ENCODE results near the gene SLC16A2. TPM values are rescaled to one million over a fixed set of nuclear protein-coding genes. Genes with fewer than 3 reads are reported as not detected.

SLC16A2 gene
- 12.5 TPM for total RNA-seq

DNA sequence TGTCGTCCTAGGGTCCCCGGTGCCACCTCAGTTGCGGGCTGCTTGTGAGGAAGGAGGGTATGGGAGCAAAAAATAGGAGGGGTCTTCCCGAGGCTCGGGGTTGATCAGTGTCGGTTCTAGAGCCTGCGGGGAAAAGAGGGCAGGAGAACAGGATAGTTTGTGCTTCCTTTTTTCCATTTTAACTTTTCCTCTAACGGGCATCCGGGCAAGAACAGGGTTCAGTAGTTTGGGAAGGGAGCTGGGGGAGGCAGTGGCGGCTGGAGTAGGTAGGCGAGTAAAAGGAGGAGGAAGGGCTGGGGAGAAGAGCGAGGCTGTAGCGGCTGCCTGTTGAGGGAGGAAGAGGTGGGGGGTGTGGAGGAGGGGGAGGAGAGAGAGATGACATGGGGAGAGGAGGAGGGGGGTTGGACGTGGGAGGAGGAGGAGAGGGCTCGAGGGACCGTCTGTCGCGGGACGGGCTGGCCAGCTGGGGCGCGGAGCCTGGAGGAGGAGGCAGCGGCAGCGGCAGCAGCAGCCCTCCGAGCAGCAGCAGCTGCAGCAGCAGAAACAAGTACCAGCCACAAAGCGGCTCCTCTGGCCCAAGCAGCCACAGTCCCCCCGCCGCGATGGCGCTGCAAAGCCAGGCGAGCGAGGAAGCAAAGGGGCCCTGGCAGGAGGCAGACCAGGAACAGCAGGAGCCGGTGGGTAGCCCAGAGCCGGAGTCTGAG, at the start of gene SLC16A2:
TSS of gene SLC16A2 (plus strand) at position 458 of the 704 bp plus-strand sequence. CDS start at position 603, 145 bp downstream.
- H3K27ac ChIP-seq (ENCODE audit: low read depth, low read length), result peak within 1 kb of the TSS; percentile 80
- H3K9me3 ChIP-seq (ENCODE audit: control insufficient read depth in 3 of 3, low read length in 3 of 3), result no peaks in the 10 kb centered on the region
- peak within 1 kb of the TSS; percentile 57 to 79 (median 70) for H3K9ac ChIP-seq (ENCODE audit: low read depth in 1 of 3, low read length in 3 of 3)
- peaks cover 0 to 24% (median 0%) of the 10 kb centered on the region in 3 donors for H3K27me3 ChIP-seq (ENCODE audit: control insufficient read depth in 3 of 3, insufficient read depth in 3 of 3, low read length in 3 of 3)
- H3K4me1 ChIP-seq (ENCODE audit: control insufficient read depth in 3 of 3, insufficient read depth in 3 of 3, low read length in 3 of 3), result peaks cover 9 to 13% (median 10%) of the 10 kb centered on the region in 3 donors
- H3K36me3 ChIP-seq (ENCODE audit: control insufficient read depth in 3 of 3, insufficient read depth in 3 of 3, low read length in 3 of 3), result no peaks in the 10 kb centered on the region
- H3K4me3 ChIP-seq (ENCODE audit: low read length in 3 of 3), result peak within 1 kb of the TSS; percentile 70 to 74 (median 70)

DNA sequence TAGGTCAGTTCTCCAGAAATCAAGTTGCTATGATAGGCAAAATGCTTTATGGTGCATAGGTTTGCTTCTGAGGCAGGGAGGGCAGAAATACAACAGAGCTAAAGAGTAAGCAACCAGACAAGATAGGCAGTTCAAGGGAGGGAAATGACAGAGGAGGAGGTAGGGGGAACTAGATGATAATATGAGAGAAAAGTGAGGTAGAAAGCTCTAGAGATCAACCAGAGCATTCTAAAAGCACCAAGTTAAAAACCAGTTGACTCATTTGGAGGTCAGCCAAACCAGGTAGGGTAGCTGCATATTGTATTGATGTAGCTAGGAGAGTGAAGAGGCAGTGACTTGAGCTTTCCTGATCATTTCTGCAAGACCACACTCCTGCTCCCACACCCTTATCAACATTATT, 49.0 kb upstream of the SLC16A2 start:
- Histone ChIP-seq H3K27ac (ENCODE audit: low read depth, low read length) (no peak overlapping the region), H3K9ac (ENCODE audit: low read depth in 1 of 3, low read length in 3 of 3) (no peak overlapping the region), H3K4me1 (ENCODE audit: control insufficient read depth in 3 of 3, insufficient read depth in 3 of 3, low read length in 3 of 3) (no peaks in the 10 kb centered on the region), H3K9me3 (ENCODE audit: control insufficient read depth in 3 of 3, low read length in 3 of 3) (no peaks in the 10 kb centered on the region), H3K4me3 (ENCODE audit: low read length in 3 of 3) (no peak overlapping the region), H3K27me3 (ENCODE audit: control insufficient read depth in 3 of 3, insufficient read depth in 3 of 3, low read length in 3 of 3) (no peaks in the 10 kb centered on the region), H3K36me3 (ENCODE audit: control insufficient read depth in 3 of 3, insufficient read depth in 3 of 3, low read length in 3 of 3) (no peaks in the 10 kb centered on the region)

DNA sequence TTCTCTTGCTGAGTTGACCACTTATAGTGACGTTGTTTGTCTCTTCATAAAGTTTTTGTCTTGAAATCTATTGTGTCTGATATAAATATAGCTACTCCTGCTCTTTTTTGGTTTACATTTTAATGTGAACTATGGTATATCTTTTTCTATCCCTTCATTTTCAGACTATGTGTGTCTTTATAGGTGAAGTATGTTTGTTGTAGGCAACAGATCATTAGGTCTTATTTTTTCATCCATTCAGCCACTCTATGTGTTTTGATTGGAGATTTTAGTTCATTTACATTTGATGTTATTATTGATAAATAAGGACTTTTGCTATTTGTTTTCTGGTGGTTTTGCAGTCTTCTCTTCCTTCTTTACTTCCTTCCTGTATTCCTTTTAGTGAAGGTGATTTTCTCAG, 44.0 kb upstream of the SLC16A2 start:
- Histone ChIP-seq H3K9me3 (ENCODE audit: control insufficient read depth in 3 of 3, low read length in 3 of 3) (no peaks in the 10 kb centered on the region), H3K9ac (ENCODE audit: low read depth in 1 of 3, low read length in 3 of 3) (no peak overlapping the region), H3K27ac (ENCODE audit: low read depth, low read length) (no peak overlapping the region), H3K4me1 (ENCODE audit: control insufficient read depth in 3 of 3, insufficient read depth in 3 of 3, low read length in 3 of 3) (no peaks in the 10 kb centered on the region), H3K27me3 (ENCODE audit: control insufficient read depth in 3 of 3, insufficient read depth in 3 of 3, low read length in 3 of 3) (no peaks in the 10 kb centered on the region), H3K4me3 (ENCODE audit: low read length in 3 of 3) (no peak overlapping the region), H3K36me3 (ENCODE audit: control insufficient read depth in 3 of 3, insufficient read depth in 3 of 3, low read length in 3 of 3) (no peaks in the 10 kb centered on the region)

DNA sequence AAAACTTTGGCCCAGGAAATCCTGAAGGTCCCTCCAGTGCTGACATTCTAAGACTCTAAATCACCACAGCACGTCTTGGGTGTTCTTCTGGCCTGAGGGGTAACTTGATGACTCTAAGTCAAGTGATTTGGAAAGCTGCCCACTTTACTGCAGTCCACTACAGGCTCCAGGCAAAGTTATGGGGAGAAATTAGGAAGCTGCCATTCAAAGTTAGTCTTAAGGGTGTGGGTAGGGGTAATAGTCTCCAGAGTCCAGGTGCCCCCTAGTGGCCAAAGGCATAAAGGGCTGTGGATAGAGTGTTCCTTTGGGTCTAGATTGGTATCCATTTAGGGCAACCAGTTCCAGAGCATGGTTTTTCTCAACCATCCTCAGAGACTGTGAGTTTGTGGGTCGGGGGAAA, 38.7 kb upstream of the SLC16A2 start:
- Histone ChIP-seq H3K27ac (ENCODE audit: low read depth, low read length) (no peak overlapping the region), H3K27me3 (ENCODE audit: control insufficient read depth in 3 of 3, insufficient read depth in 3 of 3, low read length in 3 of 3) (no peaks in the 10 kb centered on the region), H3K9ac (ENCODE audit: low read depth in 1 of 3, low read length in 3 of 3) (no peak overlapping the region), H3K36me3 (ENCODE audit: control insufficient read depth in 3 of 3, insufficient read depth in 3 of 3, low read length in 3 of 3) (no peaks in the 10 kb centered on the region), H3K4me3 (ENCODE audit: low read length in 3 of 3) (no peak overlapping the region), H3K9me3 (ENCODE audit: control insufficient read depth in 3 of 3, low read length in 3 of 3) (no peaks in the 10 kb centered on the region), H3K4me1 (ENCODE audit: control insufficient read depth in 3 of 3, insufficient read depth in 3 of 3, low read length in 3 of 3) (no peaks in the 10 kb centered on the region)

DNA sequence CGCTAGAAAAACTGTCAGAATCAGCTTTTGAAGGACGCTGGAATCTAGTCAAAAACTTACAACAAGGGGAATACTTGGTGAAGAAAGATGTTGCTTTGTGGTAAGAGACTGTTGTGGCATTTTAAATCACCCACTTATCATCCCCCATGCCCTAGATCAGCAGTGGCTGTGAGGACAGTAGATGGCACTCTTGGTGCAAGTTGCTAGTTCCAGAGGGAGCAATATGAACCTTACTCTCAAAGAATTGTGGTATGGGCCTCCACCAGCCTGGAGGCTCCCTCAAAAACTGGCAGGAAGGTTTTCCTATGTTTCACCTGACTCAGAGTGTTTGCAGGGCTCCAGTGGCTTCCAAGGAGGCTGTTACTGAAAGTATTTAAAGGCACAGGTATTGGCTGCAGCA, 37.7 kb upstream of the SLC16A2 start:
- Histone ChIP-seq H3K9me3 (ENCODE audit: control insufficient read depth in 3 of 3, low read length in 3 of 3) (no peaks in the 10 kb centered on the region), H3K4me3 (ENCODE audit: low read length in 3 of 3) (no peak overlapping the region), H3K36me3 (ENCODE audit: control insufficient read depth in 3 of 3, insufficient read depth in 3 of 3, low read length in 3 of 3) (no peaks in the 10 kb centered on the region), H3K27me3 (ENCODE audit: control insufficient read depth in 3 of 3, insufficient read depth in 3 of 3, low read length in 3 of 3) (no peaks in the 10 kb centered on the region), H3K4me1 (ENCODE audit: control insufficient read depth in 3 of 3, insufficient read depth in 3 of 3, low read length in 3 of 3) (no peaks in the 10 kb centered on the region), H3K27ac (ENCODE audit: low read depth, low read length) (no peak overlapping the region), H3K9ac (ENCODE audit: low read depth in 1 of 3, low read length in 3 of 3) (no peak overlapping the region)

DNA sequence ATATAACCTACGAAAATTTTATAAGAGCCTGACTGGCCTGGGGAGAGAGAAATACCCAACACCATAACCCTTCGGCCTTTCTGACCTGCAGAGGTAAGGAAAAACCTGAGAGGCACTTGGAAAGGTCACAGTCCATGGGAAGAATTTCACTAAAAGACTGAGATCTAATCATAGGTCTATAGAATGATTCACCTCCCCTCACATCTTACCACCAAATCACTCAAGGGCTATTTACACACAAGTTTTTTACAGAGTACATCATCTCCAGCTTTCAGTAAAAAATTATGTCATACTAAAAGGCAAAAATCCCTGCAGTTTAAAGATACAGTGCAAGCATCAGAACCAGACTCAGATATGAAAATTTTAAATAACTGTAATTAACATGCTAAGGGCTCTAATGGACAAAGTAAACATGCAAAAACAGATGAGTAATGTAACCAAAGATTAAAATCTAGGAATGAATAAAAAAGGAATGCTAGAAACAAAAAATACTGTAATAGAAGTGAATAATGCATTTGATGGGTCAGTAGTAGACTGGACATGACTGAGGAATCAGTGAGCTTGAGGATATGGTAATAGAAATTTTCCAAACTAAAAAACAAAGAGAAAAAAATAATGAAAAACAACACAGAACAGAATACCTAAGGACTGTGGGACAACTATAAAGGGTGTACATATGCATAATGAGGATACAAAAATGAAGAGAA, 32.1 kb upstream of the SLC16A2 start:
- H3K27ac ChIP-seq (ENCODE audit: low read depth, low read length), result no peak overlapping the region
- H3K9me3 ChIP-seq (ENCODE audit: control insufficient read depth in 3 of 3, low read length in 3 of 3), result no peaks in the 10 kb centered on the region

DNA sequence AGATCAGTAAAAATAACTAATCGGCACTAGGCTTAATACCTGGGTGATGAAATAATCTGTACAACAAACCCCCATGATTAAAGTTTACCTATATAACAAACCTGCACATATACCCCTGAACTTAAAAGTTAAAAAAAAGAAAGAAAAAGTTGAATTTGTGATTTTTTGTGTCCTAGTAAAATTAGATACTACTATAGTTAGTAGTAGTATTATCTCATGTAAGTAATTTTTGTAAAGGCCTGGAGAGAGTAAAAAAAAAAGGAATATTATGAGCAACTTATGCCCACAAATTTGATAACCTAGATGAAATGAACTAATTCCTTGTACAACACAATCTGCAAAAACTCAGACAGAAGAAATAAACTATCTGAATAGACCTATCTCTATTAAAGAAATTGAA, 25.7 kb upstream of the SLC16A2 start:
- Histone ChIP-seq H3K9me3 (ENCODE audit: control insufficient read depth in 3 of 3, low read length in 3 of 3) (no peaks in the 10 kb centered on the region), H3K9ac (ENCODE audit: low read depth in 1 of 3, low read length in 3 of 3) (no peak overlapping the region), H3K27me3 (ENCODE audit: control insufficient read depth in 3 of 3, insufficient read depth in 3 of 3, low read length in 3 of 3) (no peaks in the 10 kb centered on the region), H3K27ac (ENCODE audit: low read depth, low read length) (no peak overlapping the region), H3K36me3 (ENCODE audit: control insufficient read depth in 3 of 3, insufficient read depth in 3 of 3, low read length in 3 of 3) (no peaks in the 10 kb centered on the region), H3K4me1 (ENCODE audit: control insufficient read depth in 3 of 3, insufficient read depth in 3 of 3, low read length in 3 of 3) (no peaks in the 10 kb centered on the region), H3K4me3 (ENCODE audit: low read length in 3 of 3) (no peak overlapping the region)

More for the DNA sequence above, 32.1 kb upstream of the SLC16A2 start:
- Histone ChIP-seq H3K4me1 (ENCODE audit: control insufficient read depth in 3 of 3, insufficient read depth in 3 of 3, low read length in 3 of 3) (no peaks in the 10 kb centered on the region), H3K27me3 (ENCODE audit: control insufficient read depth in 3 of 3, insufficient read depth in 3 of 3, low read length in 3 of 3) (no peaks in the 10 kb centered on the region), H3K9ac (ENCODE audit: low read depth in 1 of 3, low read length in 3 of 3) (no peak overlapping the region), H3K4me3 (ENCODE audit: low read length in 3 of 3) (no peak overlapping the region), H3K36me3 (ENCODE audit: control insufficient read depth in 3 of 3, insufficient read depth in 3 of 3, low read length in 3 of 3) (no peaks in the 10 kb centered on the region)

DNA sequence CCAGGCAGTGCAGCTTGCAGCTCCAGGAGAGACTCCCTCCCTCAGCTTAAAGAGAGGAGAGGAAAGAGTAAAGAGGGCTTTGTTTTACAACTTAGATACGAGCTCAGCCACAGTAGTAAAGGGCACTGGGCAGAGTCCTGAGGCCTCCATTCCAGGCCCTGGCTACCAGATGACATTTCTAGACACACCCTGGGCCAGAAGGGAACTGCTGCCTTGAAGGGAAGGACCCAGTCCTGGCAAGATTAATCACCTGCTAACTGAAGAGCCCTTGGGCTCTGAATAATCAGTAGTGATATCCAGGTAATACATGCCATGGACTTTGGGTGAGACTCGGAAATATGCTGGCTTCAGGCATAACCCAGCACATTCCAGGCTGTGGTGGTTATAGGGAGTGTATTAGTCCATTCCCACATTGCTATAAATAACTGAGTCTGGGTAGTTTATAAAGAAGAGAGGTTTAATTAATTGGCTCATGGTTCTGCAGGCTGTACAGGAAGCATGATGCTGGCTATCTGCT, 15.3 kb upstream of the SLC16A2 start:
- H3K27ac ChIP-seq (ENCODE audit: low read depth, low read length), result no peak overlapping the region
- no peaks in the 10 kb centered on the region for H3K4me1 ChIP-seq (ENCODE audit: control insufficient read depth in 3 of 3, insufficient read depth in 3 of 3, low read length in 3 of 3)
- H3K9me3 ChIP-seq (ENCODE audit: control insufficient read depth in 3 of 3, low read length in 3 of 3), result no peaks in the 10 kb centered on the region
- no peaks in the 10 kb centered on the region for H3K36me3 ChIP-seq (ENCODE audit: control insufficient read depth in 3 of 3, insufficient read depth in 3 of 3, low read length in 3 of 3)
- H3K4me3 ChIP-seq (ENCODE audit: low read length in 3 of 3), result no peak overlapping the region
- H3K27me3 ChIP-seq (ENCODE audit: control insufficient read depth in 3 of 3, insufficient read depth in 3 of 3, low read length in 3 of 3), result no peaks in the 10 kb centered on the region
- H3K9ac ChIP-seq (ENCODE audit: low read depth in 1 of 3, low read length in 3 of 3), result no peak overlapping the region

DNA sequence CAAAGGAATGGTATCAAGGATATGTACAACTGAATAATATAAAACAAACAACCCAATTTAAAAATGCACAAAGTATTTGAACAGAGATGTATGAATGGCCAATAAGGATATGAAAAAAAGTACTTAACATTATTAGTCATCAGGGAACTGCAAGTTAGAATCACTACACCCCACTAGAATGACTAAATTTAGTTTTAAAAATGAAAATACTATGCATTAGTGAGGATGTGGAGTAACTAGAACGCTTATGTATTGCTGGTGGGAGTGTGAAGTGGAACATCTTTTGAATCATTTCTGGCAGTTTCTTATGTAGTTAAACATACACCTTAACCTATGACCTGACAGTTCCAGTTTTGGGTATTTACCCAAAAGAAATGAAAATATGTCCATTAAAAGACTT, 13.0 kb upstream of the SLC16A2 start:
- H3K9me3 ChIP-seq (ENCODE audit: control insufficient read depth in 3 of 3, low read length in 3 of 3), result no peaks in the 10 kb centered on the region
- H3K4me3 ChIP-seq (ENCODE audit: low read length in 3 of 3), result no peak overlapping the region
- no peak overlapping the region for H3K27ac ChIP-seq (ENCODE audit: low read depth, low read length)
- no peak overlapping the region for H3K9ac ChIP-seq (ENCODE audit: low read depth in 1 of 3, low read length in 3 of 3)
- no peaks in the 10 kb centered on the region for H3K36me3 ChIP-seq (ENCODE audit: control insufficient read depth in 3 of 3, insufficient read depth in 3 of 3, low read length in 3 of 3)
- no peaks in the 10 kb centered on the region for H3K4me1 ChIP-seq (ENCODE audit: control insufficient read depth in 3 of 3, insufficient read depth in 3 of 3, low read length in 3 of 3)
- H3K27me3 ChIP-seq (ENCODE audit: control insufficient read depth in 3 of 3, insufficient read depth in 3 of 3, low read length in 3 of 3), result no peaks in the 10 kb centered on the region

DNA sequence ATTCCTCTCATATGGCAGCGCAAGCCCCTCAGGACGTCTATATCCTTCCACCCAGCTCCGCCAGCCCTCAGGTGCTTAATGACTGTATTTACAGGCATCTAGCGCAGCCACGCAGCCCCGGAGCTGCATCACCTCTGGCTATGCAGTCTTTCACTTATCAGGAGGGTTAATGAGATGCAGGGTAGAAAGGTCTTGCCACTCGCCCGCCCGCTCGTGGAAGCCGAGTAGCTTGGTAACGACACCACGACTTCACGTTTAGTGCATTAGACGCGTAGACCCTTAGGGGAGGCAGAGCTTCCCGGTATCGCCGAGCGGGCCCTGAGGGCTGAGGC, 1.5 kb upstream of the SLC16A2 start:
- Histone ChIP-seq H3K36me3 (ENCODE audit: control insufficient read depth in 3 of 3, insufficient read depth in 3 of 3, low read length in 3 of 3) (no peaks in the 10 kb centered on the region), H3K4me1 (ENCODE audit: control insufficient read depth in 3 of 3, insufficient read depth in 3 of 3, low read length in 3 of 3) (peaks cover 9 to 13% (median 10%) of the 10 kb centered on the region in 3 donors), H3K9ac (ENCODE audit: low read depth in 1 of 3, low read length in 3 of 3) (peak overlapping the region; percentile 57 to 79 (median 59)), H3K4me3 (ENCODE audit: low read length in 3 of 3) (peak overlapping the region; percentile 63 to 70 (median 70)), H3K9me3 (ENCODE audit: control insufficient read depth in 3 of 3, low read length in 3 of 3) (no peaks in the 10 kb centered on the region), H3K27me3 (ENCODE audit: control insufficient read depth in 3 of 3, insufficient read depth in 3 of 3, low read length in 3 of 3) (peaks cover 0 to 24% (median 0%) of the 10 kb centered on the region in 3 donors), H3K27ac (ENCODE audit: low read depth, low read length) (no peak overlapping the region)
